Lower leg skin (tissue), 4 donors: ENCODE data around the gene CHST9. TPM values are rescaled to one million over a fixed set of nuclear protein-coding genes. Genes with fewer than 3 reads are reported as not detected.

Experiments
- DNase-seq, 2 donors: peaks; one replicate each; pipeline ENCODE4 v3.0.0-alpha.2; 2019; ENCODE audit warnings: low spot score in 2 of 2
- H3K4me3 ChIP-seq: fragments of 200-600 bp; sonication (generic); 2 replicates; pipeline ENCODE4 v1.5.1; 2017; ENCODE audit warnings: mild to moderate bottlenecking, low read depth; ENCODE audit not compliant: poor library complexity, severe bottlenecking
- CTCF ChIP-seq, 3 donors: fragments of 450-650 bp; IDR thresholded peaks; one replicate each; pipeline ENCODE4 v1.5.1; 2016; ENCODE audit warnings: antibody characterized with exemption in 3 of 3, mild to moderate bottlenecking in 3 of 3, moderate library complexity in 2 of 3
- POLR2A ChIP-seq, 2 donors: fragments of 450-650 bp; IDR thresholded peaks; one replicate each; pipeline ENCODE4 v1.6.1; 2016 to 2017; ENCODE audit warnings: antibody characterized with exemption in 2 of 2, mild to moderate bottlenecking in 1 of 2, moderate library complexity in 1 of 2
- WGBS, 2 donors: methylation state at CpG; one replicate each; pipeline ENCODE4 v1.1.5; 2018; 5-methylcytosine and 5-hydroxymethylcytosine counted together
- intact Hi-C: fragments of 100-400 bp; cut with DNase I; formaldehyde crosslinking; loops from one replicate; pipeline ENCODE4 v1.15.0; 2023; ENCODE audit warnings: low total_unique reads
- total RNA-seq, 4 donors: library from RNA; depleted of rRNA; stranded (reverse); fragments of >200 nt; gene quantifications; one replicate each; pipeline ENCODE4 v1.1.0, GENCODE V29; 2016

The CHST9 gene
- total RNA-seq, 4 donors from 2014 or later: 0.06 to 0.20 (median 0.08) TPM; not detected in 1

- intact Hi-C loops: no loop called here
- no peak for DNase-seq
- 76 to 82% methylated on average over 3 of the region's 3 CpGs for WGBS, 2 donors
- H3K4me3 ChIP-seq: no peak overlapping the region
- TF ChIP-seq CTCF (IDR thresholded peaks at IDR 0.05): no peak
- TF ChIP-seq POLR2A (IDR thresholded peaks at IDR 0.05): no peak
These were observed 64.9 kb downstream of the CHST9 start for GRCh38 chr18:27120246-27120645.

- no peak for DNase-seq
- WGBS, 2 donors: 85% methylated on average over 3 of the region's 3 CpGs
- intact Hi-C loops: no loop called here
- TF ChIP-seq CTCF (IDR thresholded peaks at IDR 0.05): no peak
- no peak for TF ChIP-seq POLR2A (IDR thresholded peaks at IDR 0.05)
- no peak overlapping the region for H3K4me3 ChIP-seq
These were observed 66.1 kb downstream of the CHST9 start for GRCh38 chr18:27118973-27119372.

GRCh38 chr18:27114842-27115241 lies 70.3 kb downstream of the CHST9 start:
- no peak overlapping the region for H3K4me3 ChIP-seq
- intact Hi-C loops: no loop called here
- 71 to 72% methylated on average over 3 of the region's 3 CpGs for WGBS, 2 donors
- no peak for DNase-seq
- TF ChIP-seq CTCF (IDR thresholded peaks at IDR 0.05): no peak
- no peak for TF ChIP-seq POLR2A (IDR thresholded peaks at IDR 0.05)

- no peak overlapping the region for H3K4me3 ChIP-seq
- no peak for TF ChIP-seq CTCF (IDR thresholded peaks at IDR 0.05)
- TF ChIP-seq POLR2A (IDR thresholded peaks at IDR 0.05): no peak
- DNase-seq: no peak
- intact Hi-C loops: no loop called here
These were observed 71.8 kb downstream of the CHST9 start for GRCh38 chr18:27113358-27113757.

- 88 to 91% methylated on average over 1 of the region's 1 CpG for WGBS, 2 donors
- no peak overlapping the region for H3K4me3 ChIP-seq
- no peak for DNase-seq
- intact Hi-C loops: no loop called here
- TF ChIP-seq CTCF (IDR thresholded peaks at IDR 0.05): no peak
- no peak for TF ChIP-seq POLR2A (IDR thresholded peaks at IDR 0.05)
These were observed 74.8 kb downstream of the CHST9 start for GRCh38 chr18:27110319-27110718.

GRCh38 chr18:27109451-27109850 lies 75.7 kb downstream of the CHST9 start:
- TF ChIP-seq POLR2A (IDR thresholded peaks at IDR 0.05) (no peak), CTCF (IDR thresholded peaks at IDR 0.05) (no peak)
- 83 to 89% methylated on average over 10 of the region's 10 CpGs for WGBS, 2 donors
- H3K4me3 ChIP-seq: no peak overlapping the region
- DNase-seq: no peak
- intact Hi-C loops: no loop called here
